Left forelimb (tissue), 1 donor: ENCODE measurements around the gene SEMA4D.

Experiments
- DNase-seq: peaks from one replicate; pipeline ENCODE4 v3.0.0-alpha.2; 2018; ENCODE audit warnings: low spot score

Gene SEMA4D

GRCh38 chr9:89446261-89446960, 51.5 kb downstream of the SEMA4D start:
- DNase-seq = no peak

GRCh38 chr9:89445801-89446251, 52.1 kb downstream of the SEMA4D start:
- no peak for DNase-seq

DNA sequence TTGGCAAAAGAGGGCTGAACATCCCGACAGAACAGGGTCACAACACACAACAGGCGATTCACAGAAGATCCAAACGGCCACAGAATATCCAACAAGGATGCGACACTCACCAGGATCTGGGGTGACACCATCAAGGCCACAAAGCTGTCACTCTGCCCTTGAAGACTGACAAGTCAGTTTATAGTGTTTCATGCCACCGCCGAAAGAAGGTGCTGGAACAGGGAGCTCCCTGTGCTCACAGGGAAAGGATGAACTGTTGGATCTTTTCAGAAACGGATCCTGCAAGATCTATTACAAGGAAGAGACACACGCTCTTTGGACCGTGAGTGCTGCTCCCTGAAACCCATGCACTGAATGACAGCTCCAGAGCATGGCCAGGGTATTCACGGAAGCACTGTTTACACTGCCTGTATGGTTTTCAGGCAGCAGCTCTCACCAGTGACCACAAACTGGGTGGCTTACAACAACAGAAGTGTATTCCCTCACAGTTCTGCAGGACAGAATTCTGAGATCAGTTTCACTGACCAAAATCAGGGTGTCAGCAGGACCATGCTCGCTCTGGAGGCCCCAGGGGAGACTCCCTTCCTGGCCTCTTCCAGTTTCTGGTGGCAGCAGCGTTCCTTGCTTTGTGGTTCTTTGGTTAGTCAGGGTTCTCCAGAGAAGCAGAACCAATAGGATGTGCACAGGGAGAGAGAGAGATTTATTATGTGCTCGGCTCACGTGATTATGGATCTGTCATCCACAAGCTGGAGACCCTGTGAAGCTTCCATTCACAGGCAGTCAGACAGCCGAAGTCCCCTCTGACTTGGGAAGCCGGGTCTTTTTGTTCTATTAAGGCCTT, 52.8 kb downstream of the SEMA4D start:
- no peak for DNase-seq

DNA sequence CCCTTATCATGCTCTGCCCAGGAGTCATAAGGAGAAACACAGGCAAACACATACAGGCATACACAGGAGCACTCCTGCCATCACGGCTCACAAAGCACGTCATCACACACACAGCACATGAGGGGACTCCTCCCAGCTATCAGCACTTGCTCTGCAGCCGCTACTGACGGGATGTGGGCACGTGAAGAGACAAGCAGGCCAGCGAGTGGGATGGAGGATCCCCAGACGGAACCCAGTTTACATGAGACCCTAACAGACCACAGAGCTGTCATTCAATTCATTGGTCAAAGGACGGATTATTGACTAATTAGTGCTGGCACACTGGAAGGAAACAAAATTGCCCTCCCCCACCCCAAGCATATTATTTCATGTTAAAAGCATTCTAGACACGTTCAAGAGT, 53.6 kb downstream of the SEMA4D start:
- DNase-seq = no peak

GRCh38 chr9:89442981-89443814, 54.7 kb downstream of the SEMA4D start:
- no peak for DNase-seq

- DNase-seq = no peak
Observed at GRCh38 chr9:89442501-89442978, 55.4 kb downstream of the SEMA4D start.

DNA sequence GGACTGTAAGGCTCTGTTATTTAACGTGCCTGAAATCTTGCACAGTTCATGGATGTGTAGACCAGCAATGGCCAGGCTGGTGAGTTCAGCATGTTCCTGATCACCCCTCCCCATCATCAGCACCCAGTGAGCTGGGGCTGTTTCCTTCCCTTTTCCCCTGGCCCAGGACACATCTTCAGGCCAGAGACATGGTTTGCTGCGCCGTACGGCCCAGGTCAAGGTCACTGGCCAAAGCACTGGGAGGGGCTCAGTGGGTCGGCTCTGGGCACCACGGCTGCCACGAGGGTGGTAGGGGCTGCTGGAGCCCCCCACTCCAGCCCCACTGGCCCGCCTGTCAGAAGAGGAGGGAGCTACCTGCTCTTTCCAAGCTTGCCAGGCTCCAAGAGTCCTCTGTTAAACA, 55.9 kb downstream of the SEMA4D start:
- no peak for DNase-seq

DNA sequence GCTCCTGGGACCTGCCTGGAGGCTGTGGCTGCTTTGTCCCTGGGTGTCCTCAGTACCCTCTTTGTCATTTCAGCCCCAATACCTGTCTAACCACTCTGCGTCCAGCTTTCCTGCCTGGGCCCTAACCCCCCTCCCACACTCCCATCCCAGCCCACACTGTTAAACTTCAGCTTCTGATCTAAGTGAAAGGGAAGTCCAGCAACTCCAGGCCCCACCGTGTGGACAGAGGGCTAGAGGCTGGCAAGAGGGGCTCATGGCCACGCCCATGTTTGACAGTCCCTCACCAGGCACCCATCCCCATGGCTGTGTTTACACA, 56.3 kb downstream of the SEMA4D start:
- no peak for DNase-seq

DNA sequence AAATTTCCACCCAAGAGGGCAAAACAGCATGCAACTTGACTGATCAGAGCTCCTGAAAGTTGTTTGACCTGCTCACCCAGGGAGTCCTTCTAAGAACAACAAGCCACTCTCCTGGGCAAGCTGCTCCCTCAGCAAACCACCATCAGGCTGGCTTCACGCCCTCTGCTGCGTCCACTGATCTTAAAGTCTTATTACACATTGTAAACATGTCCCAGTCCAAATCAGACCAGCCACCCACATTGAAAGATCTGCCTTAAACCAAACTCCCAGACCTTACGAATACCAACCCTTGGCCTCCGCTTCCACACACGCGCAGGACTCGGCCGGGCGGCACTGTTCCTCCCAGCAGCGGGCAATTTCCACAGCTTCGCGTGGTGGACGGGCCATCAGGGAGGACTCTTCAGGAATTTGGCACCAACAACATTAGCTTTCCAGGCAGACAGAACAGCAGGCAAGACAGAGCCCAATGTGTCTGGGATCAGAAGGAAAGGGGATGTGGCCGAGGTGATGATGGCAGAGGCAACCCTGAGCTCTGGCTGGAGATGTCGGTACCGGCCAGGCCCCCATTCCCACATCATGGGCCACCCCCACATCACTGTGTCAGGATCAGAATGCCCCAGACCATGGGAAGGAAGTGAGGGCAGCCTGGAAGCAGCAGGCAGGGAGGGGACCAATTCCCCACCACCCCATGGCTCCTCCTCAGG, 56.8 kb downstream of the SEMA4D start:
- no peak for DNase-seq

GRCh38 chr9:89440548-89440947, 57.4 kb downstream of the SEMA4D start:
- no peak for DNase-seq

DNA sequence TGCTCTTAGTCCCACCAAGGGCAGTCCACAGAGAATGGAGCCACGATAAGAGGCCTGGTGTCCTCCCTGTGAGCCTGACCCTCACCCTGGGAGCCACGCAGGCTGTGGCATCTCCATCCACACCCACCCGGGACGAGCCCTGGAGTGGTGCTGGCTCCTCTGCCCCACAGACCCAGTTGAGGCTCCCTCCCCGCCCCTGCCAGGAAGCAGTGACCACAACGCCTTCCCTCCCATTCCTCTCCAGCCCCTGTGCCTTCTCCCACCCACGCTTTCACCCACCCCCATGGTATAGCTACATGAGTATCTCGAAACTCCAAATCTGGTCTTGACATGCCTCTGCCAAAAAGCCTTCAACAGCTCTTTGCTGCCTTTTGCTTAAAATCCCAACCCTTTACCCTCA, 57.9 kb downstream of the SEMA4D start:
- DNase-seq = no peak

DNA sequence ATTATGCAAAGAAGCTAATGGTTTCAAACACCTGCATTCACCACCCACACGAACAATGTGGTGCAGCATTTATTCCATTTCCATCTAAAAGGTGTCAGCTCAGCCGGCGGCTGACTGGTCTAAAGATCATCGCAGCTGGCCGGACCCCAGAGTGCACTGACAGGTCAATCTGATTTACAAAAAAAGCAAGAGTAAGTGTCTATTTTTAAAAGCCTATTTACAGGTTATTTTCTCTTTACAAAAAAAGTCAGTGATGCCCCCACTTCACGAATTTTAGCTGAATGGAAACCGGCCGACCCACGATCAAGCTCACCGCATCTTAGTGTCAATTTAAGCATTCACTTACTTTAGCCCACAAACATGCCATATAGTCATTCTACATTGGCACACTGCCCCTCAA, 58.3 kb downstream of the SEMA4D start:
- no peak for DNase-seq

- no peak for DNase-seq
Observed at GRCh38 chr9:89438194-89438593, 59.7 kb downstream of the SEMA4D start.

DNA sequence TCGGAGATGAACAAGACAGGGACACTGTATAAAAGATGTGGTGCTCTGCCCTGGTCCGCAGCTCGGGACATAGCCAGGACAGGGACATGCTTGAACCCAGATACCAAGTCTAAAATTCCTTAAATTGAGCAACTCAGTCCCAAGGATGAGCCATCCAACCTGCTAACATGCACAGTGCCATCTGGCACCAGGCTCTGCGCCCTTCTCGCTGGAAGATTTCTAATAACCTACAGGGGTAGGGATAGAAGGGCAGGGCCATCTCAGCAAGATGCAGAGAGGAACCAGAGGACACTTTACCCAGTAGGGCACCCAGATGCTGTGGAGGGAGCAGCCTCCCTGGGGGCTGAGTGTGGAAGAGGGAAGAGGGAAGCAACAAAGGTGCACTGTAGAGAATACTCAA, 60.1 kb downstream of the SEMA4D start:
- no peak for DNase-seq

DNA sequence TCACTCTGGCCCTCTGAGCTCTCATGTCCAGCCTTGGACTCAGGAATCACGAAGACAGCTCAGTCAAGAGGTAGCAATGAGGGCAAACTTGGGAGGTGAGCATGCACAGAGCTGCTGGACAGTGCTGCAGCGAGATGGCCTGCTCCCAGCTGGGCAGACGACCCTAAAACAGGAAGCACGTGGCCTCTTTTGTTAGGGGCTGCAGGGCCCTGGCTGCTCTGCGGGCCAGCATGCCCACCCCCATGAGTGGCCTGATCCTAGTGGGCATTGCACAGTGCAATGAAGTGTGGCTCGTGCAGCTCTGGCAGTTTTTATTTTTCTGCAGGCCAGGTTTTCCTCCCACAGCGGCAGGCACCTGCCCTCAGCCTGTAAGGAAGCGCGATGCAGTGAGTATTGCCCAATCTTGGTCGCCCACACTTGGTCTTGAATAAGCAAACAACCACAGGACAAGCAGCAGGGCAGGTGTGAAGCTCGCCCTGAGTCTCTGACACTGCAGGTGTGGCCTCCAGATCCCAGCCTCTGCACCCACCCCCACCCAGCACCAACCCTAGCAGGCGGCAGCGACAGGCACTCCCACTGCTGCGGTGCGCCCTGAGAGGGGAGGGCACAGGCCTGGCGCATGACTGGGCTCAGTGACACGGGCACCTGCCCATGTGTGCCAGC, 60.8 kb downstream of the SEMA4D start:
- no peak for DNase-seq

GRCh38 chr9:89436326-89436725, 61.6 kb downstream of the SEMA4D start:
- DNase-seq = no peak

DNA sequence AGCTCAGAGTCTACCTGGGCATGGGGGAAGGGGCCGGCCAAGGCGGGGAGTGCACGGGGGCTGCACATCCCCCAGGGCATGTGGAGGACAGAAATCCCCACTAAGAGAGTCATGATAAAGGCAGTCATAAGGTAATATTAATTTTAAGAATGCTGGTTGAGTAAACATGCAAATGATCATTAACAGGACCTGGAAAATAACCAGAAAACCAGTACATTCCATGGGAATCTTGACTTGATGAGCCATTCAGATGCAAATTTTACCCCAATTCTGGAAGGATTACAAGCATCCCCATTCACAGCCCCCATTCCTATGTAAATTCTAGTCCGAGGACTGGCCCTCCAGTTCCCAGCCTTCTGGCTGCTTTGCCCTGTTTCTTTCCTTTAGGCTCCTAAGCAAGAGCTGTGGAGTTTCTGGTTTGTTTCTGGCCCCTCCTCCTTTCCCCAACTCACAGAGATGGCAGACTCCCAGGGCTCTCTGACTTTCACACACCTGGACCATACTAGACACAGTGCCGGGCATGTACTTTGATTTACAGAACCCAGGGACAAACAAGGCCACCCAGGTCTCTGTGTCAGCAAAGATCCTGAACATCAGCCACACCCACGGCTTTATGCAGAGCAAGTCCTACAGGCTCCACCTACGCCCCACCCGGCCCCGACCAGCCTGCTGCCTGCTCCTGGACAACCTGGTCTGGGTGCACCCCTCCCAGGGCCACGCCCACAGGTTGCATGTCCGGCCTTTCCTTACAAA, 62.7 kb downstream of the SEMA4D start:
- no peak for DNase-seq

DNA sequence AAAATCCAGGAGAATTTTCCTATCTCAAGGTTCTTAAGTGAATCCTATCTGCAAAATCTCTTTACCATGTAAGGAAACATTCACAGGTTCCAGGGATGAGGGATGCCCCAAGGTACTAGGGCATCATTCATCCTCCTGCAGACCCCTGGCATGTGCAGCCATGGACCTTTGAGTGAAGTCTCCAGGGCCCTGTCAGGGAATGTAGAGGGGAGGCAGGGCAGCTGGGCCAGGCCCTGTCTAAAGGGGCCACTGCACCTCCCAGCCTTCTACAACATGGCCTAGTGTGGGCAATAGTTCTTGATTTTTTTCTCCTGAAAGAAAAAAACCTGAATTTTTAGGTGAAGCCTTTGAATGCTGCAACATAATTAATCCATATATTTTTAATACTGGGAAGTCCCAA, 63.3 kb downstream of the SEMA4D start:
- DNase-seq = no peak

DNA sequence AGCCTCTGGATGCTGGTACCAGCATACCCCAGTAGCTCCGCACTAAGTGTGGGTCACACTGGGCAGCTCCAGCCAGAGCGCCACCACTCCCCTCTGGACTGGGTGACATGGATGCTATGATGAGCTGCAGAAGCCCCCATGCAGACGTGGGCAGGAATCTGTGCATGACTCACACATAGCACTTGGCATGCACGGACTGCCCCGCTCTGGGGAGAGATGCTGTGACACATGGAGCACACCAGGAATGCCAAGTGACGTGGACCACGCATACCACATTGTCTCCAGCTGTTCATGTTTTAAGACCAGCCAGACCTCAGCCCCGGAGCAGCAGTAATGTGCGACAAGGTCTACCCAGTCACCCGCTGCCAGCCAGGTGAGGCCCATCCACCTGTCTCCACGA, 64.1 kb downstream of the SEMA4D start:
- DNase-seq = no peak

GRCh38 chr9:89432986-89433530, 64.9 kb downstream of the SEMA4D start:
- no peak for DNase-seq
